Liver (tissue), 3 donors: ENCODE results near the gene CDH15.

Experiments
- FOXA1 ChIP-seq: IDR thresholded peaks from 2 replicates; pipeline ENCODE4 v1.6.1; 2016; ENCODE audit warnings: antibody characterized with exemption
- GABPA ChIP-seq, 2 donors: IDR thresholded peaks in 1 of 2; conservative IDR thresholded peaks in 1 of 2; 2 replicates each; pipeline ENCODE4 v1.6.1; 2016; ENCODE audit warnings: antibody characterized with exemption in 2 of 2, mild to moderate bottlenecking in 1 of 2, moderate library complexity in 1 of 2
- JUND ChIP-seq, 2 donors: IDR thresholded peaks; 2 replicates each; pipeline ENCODE4 v1.6.1; 2016; ENCODE audit warnings: antibody characterized with exemption in 2 of 2
- NR2F2 ChIP-seq: IDR thresholded peaks from 2 replicates; pipeline ENCODE4 v1.6.1; 2016; ENCODE audit warnings: antibody characterized with exemption
- RXRA ChIP-seq, 2 donors: IDR thresholded peaks; 2 replicates each; pipeline ENCODE4 v1.6.1; 2017 to 2018; ENCODE audit warnings: antibody characterized with exemption in 2 of 2, mild to moderate bottlenecking in 1 of 2
- TAF1 ChIP-seq: conservative IDR thresholded peaks from 2 replicates; pipeline ENCODE4 v1.6.1; 2016; ENCODE audit warnings: antibody characterized with exemption, mild to moderate bottlenecking
- TF ChIP-seq, protein P1 (sequence below): fragments of 150-350 bp; IDR thresholded peaks from 2 replicates; pipeline ENCODE4 v1.5.1; 2017; ENCODE audit warnings: improper control_type of control experiment, low read depth, low read length; ENCODE audit not compliant: missing input control
- TF ChIP-seq, protein P2 (sequence below): IDR thresholded peaks from 2 replicates; pipeline ENCODE4 v1.6.1; 2016; ENCODE audit warnings: antibody characterized with exemption, mild to moderate bottlenecking
- TF ChIP-seq, protein P3 (sequence below): IDR thresholded peaks from 2 replicates; pipeline ENCODE4 v1.6.1; 2016; ENCODE audit warnings: antibody characterized with exemption
- TF ChIP-seq, protein P4 (sequence below): IDR thresholded peaks from 2 replicates; pipeline ENCODE4 v1.6.1; 2016; ENCODE audit warnings: antibody characterized with exemption
- donor health status: healthy.
- donor health status: healthy.

DNA sequence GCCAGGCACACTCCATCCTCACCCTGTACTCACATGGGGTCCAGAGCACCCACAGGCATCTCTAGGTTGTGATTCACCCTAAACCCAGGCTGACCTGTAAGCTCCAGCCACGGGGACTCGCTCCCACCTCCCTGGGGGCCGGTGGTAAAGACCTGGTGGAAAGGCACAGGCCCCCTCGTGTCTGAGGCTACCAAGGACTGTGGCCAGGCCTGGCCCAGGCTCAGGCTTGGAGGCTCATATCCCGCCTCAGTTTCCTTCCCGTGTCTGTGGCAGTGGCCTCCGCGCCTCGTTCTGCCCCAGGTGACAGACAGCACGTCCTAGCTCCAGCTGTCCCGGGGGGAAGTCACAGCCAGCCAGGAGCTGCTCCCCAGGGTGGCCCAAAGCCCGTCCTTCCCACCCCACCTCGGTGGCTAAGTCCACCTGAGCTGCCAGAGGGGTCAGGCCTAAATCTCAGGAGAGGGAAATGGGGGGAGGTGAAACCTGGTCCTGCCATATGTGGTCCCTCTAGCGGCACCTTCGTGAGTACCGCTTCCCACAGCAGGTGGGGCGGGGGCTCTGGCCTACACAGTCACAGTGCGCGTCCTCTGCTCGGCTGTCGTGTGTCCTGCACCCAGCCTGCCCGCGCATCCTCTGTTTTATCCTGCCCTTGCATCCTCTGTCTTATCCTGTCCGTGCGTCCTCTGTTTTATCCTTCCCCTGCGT, 12.6 kb downstream of the CDH15 start:
- TF ChIP-seq, protein P1, sequence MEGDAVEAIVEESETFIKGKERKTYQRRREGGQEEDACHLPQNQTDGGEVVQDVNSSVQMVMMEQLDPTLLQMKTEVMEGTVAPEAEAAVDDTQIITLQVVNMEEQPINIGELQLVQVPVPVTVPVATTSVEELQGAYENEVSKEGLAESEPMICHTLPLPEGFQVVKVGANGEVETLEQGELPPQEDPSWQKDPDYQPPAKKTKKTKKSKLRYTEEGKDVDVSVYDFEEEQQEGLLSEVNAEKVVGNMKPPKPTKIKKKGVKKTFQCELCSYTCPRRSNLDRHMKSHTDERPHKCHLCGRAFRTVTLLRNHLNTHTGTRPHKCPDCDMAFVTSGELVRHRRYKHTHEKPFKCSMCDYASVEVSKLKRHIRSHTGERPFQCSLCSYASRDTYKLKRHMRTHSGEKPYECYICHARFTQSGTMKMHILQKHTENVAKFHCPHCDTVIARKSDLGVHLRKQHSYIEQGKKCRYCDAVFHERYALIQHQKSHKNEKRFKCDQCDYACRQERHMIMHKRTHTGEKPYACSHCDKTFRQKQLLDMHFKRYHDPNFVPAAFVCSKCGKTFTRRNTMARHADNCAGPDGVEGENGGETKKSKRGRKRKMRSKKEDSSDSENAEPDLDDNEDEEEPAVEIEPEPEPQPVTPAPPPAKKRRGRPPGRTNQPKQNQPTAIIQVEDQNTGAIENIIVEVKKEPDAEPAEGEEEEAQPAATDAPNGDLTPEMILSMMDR = no peak
- TF ChIP-seq RXRA (IDR thresholded peaks at IDR 0.05) (no peak), TAF1 (no peak), JUND (IDR thresholded peaks at IDR 0.05) (no peak), FOXA1 (no peak), NR2F2 (no peak), GABPA (IDR thresholded peaks at IDR 0.05 in 1 of 2, conservative IDR thresholded peaks at IDR 0.05 in 1 of 2) (no peak)
- TF ChIP-seq, protein P2, sequence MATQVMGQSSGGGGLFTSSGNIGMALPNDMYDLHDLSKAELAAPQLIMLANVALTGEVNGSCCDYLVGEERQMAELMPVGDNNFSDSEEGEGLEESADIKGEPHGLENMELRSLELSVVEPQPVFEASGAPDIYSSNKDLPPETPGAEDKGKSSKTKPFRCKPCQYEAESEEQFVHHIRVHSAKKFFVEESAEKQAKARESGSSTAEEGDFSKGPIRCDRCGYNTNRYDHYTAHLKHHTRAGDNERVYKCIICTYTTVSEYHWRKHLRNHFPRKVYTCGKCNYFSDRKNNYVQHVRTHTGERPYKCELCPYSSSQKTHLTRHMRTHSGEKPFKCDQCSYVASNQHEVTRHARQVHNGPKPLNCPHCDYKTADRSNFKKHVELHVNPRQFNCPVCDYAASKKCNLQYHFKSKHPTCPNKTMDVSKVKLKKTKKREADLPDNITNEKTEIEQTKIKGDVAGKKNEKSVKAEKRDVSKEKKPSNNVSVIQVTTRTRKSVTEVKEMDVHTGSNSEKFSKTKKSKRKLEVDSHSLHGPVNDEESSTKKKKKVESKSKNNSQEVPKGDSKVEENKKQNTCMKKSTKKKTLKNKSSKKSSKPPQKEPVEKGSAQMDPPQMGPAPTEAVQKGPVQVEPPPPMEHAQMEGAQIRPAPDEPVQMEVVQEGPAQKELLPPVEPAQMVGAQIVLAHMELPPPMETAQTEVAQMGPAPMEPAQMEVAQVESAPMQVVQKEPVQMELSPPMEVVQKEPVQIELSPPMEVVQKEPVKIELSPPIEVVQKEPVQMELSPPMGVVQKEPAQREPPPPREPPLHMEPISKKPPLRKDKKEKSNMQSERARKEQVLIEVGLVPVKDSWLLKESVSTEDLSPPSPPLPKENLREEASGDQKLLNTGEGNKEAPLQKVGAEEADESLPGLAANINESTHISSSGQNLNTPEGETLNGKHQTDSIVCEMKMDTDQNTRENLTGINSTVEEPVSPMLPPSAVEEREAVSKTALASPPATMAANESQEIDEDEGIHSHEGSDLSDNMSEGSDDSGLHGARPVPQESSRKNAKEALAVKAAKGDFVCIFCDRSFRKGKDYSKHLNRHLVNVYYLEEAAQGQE = no peak
- TF ChIP-seq, protein P3, sequence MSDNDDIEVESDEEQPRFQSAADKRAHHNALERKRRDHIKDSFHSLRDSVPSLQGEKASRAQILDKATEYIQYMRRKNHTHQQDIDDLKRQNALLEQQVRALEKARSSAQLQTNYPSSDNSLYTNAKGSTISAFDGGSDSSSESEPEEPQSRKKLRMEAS = no peak
- TF ChIP-seq, protein P4, sequence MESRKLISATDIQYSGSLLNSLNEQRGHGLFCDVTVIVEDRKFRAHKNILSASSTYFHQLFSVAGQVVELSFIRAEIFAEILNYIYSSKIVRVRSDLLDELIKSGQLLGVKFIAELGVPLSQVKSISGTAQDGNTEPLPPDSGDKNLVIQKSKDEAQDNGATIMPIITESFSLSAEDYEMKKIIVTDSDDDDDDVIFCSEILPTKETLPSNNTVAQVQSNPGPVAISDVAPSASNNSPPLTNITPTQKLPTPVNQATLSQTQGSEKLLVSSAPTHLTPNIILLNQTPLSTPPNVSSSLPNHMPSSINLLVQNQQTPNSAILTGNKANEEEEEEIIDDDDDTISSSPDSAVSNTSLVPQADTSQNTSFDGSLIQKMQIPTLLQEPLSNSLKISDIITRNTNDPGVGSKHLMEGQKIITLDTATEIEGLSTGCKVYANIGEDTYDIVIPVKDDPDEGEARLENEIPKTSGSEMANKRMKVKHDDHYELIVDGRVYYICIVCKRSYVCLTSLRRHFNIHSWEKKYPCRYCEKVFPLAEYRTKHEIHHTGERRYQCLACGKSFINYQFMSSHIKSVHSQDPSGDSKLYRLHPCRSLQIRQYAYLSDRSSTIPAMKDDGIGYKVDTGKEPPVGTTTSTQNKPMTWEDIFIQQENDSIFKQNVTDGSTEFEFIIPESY = no peak
